GM19025 (cell line): ENCODE data around the gene GRIN2C.
A peak's percentile ranks its signal among the peaks of the same experiment; 100 is the strongest.
"Not testable (repeated sequence)": the region's sequence is repeated elsewhere in the genome, so short reads cannot be mapped to it uniquely, and the experiment has no call there.

Source experiments
- ATAC-seq: cut with Tn5 transposase; IDR thresholded peaks from one replicate; pipeline ENCODE4 v1.9.1; 2021; ENCODE audit warnings: mild to moderate bottlenecking, low read depth, moderate library complexity; ENCODE audit not compliant: unreplicated experiment

GRIN2C gene

DNA sequence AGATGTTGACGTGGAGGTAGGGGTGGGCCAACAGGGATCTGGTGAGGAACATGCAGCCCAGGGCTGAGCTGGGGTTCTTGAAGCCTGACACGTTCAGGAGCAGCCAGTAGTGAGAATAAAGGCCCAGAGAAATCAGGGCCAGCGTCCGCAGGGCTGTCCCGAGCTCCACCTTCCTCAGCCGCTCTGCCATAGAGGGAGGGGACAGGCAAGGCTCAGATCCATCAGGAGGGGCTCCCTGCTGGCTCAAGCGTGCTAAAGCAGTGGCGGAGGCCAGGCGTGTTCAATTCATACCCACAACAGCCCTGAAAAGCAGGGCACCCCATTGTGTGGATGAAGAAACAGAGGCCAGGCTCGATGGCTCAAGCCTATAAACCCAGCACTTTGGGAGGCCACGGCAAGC, 21.4 kb upstream of the GRIN2C start:
- ATAC-seq, result no peak

DNA sequence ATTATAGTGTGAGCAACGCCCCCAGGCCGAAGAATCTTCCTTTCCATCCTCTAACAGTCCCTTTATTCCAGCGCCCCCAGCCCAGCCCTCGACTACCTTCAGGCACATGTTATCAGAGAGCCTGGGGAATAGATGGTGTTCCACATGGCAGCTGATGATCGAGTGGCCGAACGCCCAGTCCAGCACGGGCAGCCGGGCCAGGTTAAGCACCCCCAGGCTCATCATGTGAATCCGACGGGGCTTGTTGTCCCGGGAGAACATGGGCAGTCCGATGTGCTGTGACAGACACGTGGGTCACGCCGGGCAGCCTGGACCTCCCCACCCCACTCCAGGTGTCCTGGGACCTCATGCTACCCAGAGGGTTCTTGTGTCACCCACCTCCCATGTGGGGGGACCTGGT, 19.6 kb upstream of the GRIN2C start:
- ATAC-seq, result no peak

DNA sequence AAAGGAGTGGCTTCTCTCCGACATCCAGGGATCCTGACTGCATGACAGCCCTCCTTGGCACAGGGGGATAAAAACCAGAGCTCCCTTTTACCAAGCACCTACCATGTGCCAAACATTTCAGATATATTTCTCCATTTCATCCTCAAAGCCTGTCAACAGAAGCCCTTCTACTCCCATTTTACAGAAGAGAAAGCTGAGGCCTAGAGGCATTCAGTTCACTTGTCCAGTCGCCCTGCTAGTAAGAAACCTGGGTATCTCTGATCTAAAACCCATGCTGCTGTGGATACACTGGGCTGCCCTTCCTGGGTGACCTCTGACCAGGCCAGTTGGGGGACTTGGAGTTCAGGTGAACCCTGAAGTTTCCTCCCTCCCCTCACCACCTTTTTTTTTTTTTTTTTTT, 19.0 kb upstream of the GRIN2C start:
- ATAC-seq, result no peak

DNA sequence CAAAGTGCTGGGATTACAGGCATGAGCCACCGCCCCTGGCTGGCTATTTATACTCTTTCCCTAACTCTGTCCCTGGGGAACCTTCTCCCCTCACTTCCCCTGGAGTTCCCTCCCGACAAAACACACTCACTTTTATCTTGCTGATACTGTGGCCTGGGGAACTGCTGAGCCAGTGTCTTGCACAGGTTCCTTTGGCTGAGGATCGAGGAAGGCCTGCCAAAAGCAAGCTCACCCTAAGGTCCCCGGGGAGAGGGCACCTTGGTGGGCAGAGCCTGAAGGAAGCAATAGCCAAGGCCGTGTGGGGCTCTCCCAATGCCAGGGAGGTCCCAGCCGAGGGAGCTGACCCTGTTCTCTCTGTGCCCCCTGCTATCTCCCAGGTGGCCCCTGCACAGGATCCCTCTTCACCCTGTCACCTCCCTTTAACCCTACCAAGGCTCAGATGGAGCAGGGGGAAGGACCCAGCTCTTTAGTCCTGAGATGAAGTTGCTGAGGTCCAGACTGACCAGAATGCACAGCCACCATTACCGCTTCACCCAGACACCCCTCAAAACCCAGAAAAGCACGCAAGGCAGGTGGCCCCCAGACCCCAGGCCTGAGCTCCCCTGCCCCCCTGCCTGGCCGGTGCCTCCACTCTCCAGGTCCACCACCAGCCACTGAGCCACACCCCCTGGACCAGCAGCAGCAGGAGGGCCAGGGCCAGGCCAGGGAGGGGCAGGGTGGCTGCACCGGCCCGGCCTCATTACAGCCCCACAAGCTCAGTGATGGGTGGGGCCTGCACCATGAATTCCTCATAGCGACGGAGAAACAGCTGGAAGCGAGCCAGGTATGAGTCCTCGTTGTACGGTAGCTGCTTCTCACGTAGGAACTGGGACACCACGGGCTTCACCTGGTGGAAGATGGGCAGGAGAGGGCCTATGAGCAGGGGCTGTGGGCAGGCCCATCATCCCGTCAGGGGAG, 18.2 kb upstream of the GRIN2C start:
- ATAC-seq, result no peak

DNA sequence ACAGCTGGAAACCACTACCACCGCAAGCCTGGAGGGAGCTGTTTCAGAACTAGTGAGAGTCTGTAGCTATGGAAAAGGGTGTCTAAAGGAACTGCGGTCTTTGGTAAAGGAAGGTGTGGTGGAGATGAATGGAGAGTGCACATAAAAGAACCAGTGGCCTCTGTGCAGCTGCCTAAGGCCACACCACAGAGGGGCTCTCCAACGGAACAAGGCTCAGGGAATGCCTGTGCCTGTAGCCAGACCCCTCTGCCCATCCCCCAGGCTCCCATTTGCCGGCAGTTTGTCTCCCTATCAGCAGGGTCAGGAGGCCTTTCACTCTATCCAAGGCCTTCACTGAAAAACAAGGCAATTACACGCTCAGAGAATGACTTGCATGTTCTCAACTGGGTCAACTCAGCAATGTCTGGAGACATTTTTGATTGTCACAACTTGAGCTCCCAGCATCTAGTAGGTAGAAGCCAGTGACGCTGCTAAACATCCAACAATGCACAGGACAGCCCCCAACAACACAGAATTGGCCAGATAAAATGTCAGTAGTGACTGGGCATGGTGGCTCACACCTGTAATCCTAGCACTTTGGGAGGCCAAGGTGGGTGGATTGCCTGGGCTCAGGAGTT, 16.4 kb upstream of the GRIN2C start:
- ATAC-seq, result no peak

- no peak for ATAC-seq
Observed at GRCh38 chr17:74875155-74875976, 15.7 kb upstream of the GRIN2C start.

GRCh38 chr17:74874615-74875037, 14.9 kb upstream of the GRIN2C start:
- ATAC-seq, result no peak

DNA sequence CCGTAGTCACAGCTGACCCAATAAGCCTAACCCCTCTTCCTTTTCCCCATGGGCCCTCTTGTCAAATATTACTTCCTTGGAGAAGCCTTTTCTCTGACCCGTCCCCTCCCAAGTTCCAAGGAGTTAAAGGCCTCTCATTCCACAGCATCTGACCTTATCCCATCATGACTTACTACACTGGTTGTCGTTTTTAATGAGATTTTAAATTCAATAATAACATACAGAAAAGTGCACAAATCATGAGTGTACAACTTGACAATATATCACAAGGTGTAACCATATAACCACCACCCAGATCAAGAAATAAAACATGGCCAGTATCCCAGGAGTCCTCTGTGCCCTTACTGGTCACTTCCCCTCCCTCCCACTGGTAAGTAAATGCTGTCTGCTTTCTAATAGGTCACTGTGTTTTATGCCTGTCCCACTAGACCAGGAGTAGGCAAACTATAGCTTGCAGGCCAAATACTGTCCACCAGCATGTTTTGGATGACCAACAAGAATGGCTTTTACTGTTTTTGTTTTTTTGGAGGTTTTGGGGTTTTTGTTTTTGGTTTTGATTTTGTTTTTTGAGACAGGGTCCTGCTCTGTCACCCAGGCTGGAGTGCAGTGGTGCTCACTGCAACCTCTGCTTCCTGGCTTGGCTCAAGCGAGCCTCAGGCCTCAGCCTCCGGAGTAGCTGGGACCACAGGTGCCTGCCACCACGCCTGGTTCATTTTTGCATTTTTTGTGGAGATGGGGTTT, 14.4 kb upstream of the GRIN2C start:
- ATAC-seq, result no peak

DNA sequence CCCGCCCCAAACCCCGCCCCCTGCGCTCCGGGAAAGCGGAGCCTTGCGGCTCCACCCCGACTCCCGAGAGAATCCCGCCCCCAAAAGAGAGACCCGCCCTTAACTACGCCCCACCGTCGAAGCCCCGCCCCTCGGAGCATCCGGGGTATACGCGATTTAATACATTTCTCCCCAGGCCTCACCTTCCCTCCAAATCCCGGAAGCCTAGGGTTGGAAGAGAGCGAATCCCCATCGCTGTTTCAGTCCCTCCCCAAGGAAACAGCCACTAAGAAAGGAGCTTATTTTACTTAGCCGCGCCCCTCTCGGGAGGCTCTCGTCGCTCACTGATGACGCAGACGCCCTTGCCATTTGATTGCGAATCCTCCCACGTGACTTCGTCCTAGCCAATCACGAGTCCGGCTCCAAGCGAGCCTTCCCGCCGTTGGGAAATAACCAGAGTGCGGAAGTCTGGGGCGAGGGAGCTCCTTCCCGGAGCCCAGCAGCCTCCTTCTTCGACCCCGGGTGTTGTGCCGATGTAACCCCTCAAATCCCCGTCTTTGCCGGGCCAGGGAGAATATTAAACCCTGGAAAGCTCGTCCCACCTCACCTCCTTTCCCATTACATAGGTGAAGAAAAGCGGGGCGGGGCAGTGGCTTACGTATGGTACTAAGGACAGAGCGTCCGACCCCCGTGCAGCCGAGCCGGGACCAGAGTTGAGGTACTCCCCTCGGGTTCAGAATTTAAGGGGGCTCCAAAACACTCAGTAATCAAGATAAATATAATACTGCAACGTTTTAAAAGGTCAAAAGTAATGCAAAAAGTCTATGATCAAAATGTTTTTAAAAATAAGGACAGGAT, 13.6 kb upstream of the GRIN2C start:
- peak; percentile 85 for ATAC-seq

DNA sequence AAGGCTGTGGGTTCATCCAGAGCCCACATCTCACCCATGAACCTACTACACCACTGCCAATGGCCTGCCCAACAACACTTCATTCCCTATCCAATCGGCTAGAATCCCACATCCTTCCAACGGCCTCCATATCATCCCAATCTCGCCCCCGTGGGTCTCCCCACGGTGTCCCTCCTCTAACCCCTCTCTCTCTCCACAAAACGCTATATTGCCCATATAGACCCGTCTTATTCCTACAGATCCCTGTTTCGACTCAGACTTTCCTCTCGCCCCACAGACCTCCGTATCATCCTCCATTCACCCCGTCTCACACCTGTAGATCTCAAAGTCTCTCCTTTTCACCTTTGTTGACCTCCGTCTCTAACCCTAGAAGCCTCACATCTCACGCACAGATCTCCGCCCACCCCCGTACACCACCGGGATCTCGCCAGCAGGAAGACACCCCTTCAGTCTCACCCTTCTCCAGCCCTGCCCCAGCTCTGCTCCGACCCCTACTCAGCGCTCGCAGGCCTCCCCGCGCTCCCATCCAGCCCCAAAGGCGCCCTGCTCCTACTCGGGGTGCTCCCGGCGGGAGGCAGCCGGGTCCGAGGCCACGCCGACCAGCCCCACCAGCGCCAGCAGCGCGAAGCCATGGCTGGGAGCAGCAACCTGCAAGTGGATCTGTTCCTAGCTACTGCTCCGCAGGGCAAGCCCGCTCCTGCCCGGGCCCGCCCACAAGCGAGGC, 12.8 kb upstream of the GRIN2C start, which contains the start of gene FDXR:
TSS of gene FDXR (minus strand) at position 682 of the 724 bp plus-strand sequence. CDS start at position 632, 50 bp downstream.
- peak; percentile 20 for ATAC-seq

- no peak for ATAC-seq
Observed at GRCh38 chr17:74871356-74872076, 11.8 kb upstream of the GRIN2C start.

GRCh38 chr17:74870512-74870911, 10.8 kb upstream of the GRIN2C start:
- ATAC-seq, result no peak

DNA sequence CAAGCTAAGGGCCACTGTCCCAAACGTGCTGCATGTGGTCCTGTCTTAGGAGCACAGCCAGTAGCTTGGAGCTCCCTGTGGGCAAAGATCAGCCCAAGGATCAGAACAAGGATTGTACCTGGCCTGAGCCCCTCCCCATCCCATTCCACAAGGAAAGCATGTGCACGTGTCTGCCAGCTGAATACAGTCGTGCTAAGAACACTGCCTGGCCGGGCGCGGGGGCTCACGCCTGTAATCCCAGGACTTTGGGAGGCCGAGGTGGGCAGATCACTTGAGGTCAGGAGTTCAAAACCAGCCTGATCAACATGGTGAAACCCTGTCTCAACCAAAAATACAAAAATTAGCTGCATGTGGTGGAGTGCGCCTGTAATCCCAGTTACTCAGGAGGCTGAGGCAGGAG, 10.3 kb upstream of the GRIN2C start:
- not testable (repeated sequence) for ATAC-seq

DNA sequence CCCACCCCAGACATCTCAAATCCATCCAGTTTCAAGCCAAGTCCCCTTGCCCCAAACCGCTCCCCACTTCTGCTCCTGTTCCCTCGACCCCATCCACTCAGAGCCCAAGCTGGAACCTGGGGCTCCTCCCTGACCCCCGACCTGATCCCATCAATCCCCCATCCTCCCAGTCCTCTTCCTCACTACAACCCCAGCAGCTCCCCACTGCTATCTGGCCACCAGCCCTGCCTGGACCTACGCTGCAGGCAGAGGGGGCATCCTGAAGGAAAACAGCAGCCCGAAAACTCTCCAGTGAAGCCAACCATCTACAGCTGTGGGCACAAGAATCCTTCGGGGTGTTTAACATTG, 9.2 kb upstream of the GRIN2C start:
- ATAC-seq, result no peak

DNA sequence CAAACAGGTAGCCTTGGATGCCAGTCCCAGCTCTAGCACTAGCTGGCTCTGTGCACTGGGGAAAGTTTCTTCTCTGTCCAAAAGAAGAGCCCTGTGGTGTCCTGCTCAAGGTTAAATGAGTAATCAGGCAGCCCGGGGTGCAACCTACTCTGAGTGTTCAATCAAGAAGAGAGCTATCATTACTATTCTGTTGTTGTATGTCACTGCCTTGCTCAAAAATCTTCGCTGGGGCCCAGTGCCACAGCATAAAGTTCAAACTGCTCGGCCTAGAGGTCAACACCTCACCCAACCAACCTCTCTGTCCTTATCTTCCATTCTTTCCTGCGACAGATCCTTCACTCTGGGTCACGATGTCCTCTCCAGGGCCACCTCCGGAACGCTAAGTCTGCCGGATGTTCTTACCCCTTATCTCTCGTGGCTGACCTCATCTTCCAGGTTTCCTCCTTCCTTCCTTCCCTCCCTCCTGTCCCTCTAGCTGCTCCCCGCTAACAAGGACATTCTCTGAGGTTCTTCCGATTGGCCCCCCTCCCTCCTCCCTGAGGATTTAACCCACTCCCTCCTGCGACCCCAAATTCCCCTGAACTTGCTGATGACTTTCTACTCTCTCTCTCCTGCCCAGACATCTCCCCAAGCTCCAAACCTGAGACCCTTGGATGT, 8.7 kb upstream of the GRIN2C start:
- ATAC-seq, result no peak

- no peak for ATAC-seq
Observed at GRCh38 chr17:74866198-74866835, 6.6 kb upstream of the GRIN2C start.

GRCh38 chr17:74865504-74866197, 6.0 kb upstream of the GRIN2C start:
- no peak for ATAC-seq
